SK-N-SH (cell line): Measurements from ENCODE around the gene CAST. TPM values are rescaled to one million over a fixed set of nuclear protein-coding genes. Genes with fewer than 3 reads are reported as not detected.
A peak's percentile ranks its signal among the peaks of the same experiment; 100 is the strongest.

Experiments used
- CTCF ChIA-PET: fragments of 300-600, 350-600 bp; formaldehyde crosslinking; extraction: SDS; loops from one replicate; lab custom pipeline; 2021; lab: Yijun Ruan, JAX
- POLR2A ChIA-PET: fragments of 350-600 bp; sonication (Branson Sonifier 250); formaldehyde crosslinking; extraction: SDS; loops from one replicate; lab custom pipeline; 2020; ENCODE audit warnings: antibody characterized with exemption, inconsistent platforms; lab: Yijun Ruan, JAX
- DNase-seq: peaks from one replicate; pipeline ENCODE4 v3.0.0; 2012
- H2AFZ ChIP-seq: fragments of 200-600 bp; sonication (generic); 2 replicates; pipeline ENCODE4 v1.8.1; 2016; ENCODE audit warnings: antibody characterized with exemption, mild to moderate bottlenecking, low read depth
- H3F3A ChIP-seq: fragments of 200-600 bp; sonication (generic); replicated peaks from 2 replicates; pipeline ENCODE3; 2016; ENCODE audit warnings: antibody characterized with exemption, mild to moderate bottlenecking; ENCODE audit not compliant: insufficient read depth
- H3K27ac ChIP-seq, 2 experiments: fragments of 200-500 bp in 1 of 2; fragments of 200-600 bp in 1 of 2; sonication (Bioruptor generic) in 1 of 2; sonication (generic), shearing (Covaris generic) in 1 of 2; 2 replicates each; pipeline versions ENCODE4 v1.5.1 to v1.6.1; 2014 to 2016; ENCODE audit warnings: low read depth in 2 of 2, inconsistent platforms in 1 of 2, low read length in 1 of 2, mild to moderate bottlenecking in 1 of 2, mixed read lengths in 1 of 2
- H3K27me3 ChIP-seq: fragments of 200-600 bp; sonication (generic), shearing (Covaris generic); 2 replicates; pipeline ENCODE4 v1.6.1; 2016; ENCODE audit warnings: mixed run types; ENCODE audit not compliant: insufficient read depth
- H3K36me3 ChIP-seq, 2 experiments: fragments of 200-500 bp in 1 of 2; fragments of 200-600 bp in 1 of 2; sonication (Bioruptor generic) in 1 of 2; sonication (generic) in 1 of 2; replicated peaks in 1 of 2; 2 replicates each; pipeline versions ENCODE3 to v1.5.1; 2014 to 2016; ENCODE audit warnings: low read length in 1 of 2, mild to moderate bottlenecking in 1 of 2; ENCODE audit not compliant: insufficient read depth in 2 of 2, control insufficient read depth in 1 of 2
- H3K4me1 ChIP-seq, 2 experiments: fragments of 200-500 bp in 1 of 2; fragments of 200-600 bp in 1 of 2; sonication (Bioruptor generic) in 1 of 2; sonication (generic), shearing (Covaris generic) in 1 of 2; 2 replicates each; pipeline versions ENCODE4 v1.5.1 to v1.6.1; 2014 to 2016; ENCODE audit warnings: low read depth in 1 of 2, low read length in 1 of 2, mixed run types in 1 of 2; ENCODE audit not compliant: insufficient read depth in 2 of 2, control insufficient read depth in 1 of 2
- H3K4me2 ChIP-seq: fragments of 200-600 bp; sonication (generic), shearing (Covaris generic); 2 replicates; pipeline ENCODE4 v1.6.1; 2017; ENCODE audit warnings: mixed run types
- H3K4me3 ChIP-seq, 2 experiments: fragments of 200-500 bp in 1 of 2; fragments of 200-600 bp in 1 of 2; sonication (Bioruptor generic) in 1 of 2; sonication (generic), shearing (Covaris generic) in 1 of 2; 2 replicates each; pipeline versions ENCODE4 v1.5.1 to v1.8.1; 2014 to 2016; ENCODE audit warnings: low read depth in 2 of 2, inconsistent platforms in 1 of 2, low read length in 1 of 2, mild to moderate bottlenecking in 1 of 2, mixed read lengths in 1 of 2, moderate library complexity in 1 of 2
- H3K79me2 ChIP-seq: fragments of 200-600 bp; sonication (generic); 2 replicates; pipeline ENCODE4 v1.8.1; 2017; ENCODE audit warnings: mild to moderate bottlenecking; ENCODE audit not compliant: insufficient read depth
- H3K9ac ChIP-seq: fragments of 200-600 bp; sonication (generic); 2 replicates; pipeline ENCODE4 v1.6.1; 2017; ENCODE audit warnings: mixed run types
- H3K9me2 ChIP-seq: fragments of 200-600 bp; sonication (generic); 2 replicates; pipeline ENCODE4 v1.6.1; 2017; ENCODE audit warnings: mixed run types
- H3K9me3 ChIP-seq: fragments of 200-600 bp; sonication (generic); 2 replicates; pipeline ENCODE4 v1.6.1; 2017; ENCODE audit warnings: mixed run types, mild to moderate bottlenecking, moderate library complexity
- H4K20me1 ChIP-seq: fragments of 200-600 bp; sonication (generic); 2 replicates; pipeline ENCODE4 v1.6.1; 2017; ENCODE audit warnings: mild to moderate bottlenecking, mixed run types; ENCODE audit not compliant: insufficient read depth
- CHD2 ChIP-seq: fragments of 150-350 bp; IDR thresholded peaks from 2 replicates; pipeline ENCODE4 v1.6.1; 2018; ENCODE audit warnings: low read length; ENCODE audit not compliant: partially characterized antibody
- CTCF ChIP-seq: fragments of 200-600 bp; sonication (generic); IDR thresholded peaks from 2 replicates; pipeline ENCODE4 v1.6.1; 2017; ENCODE audit warnings: antibody characterized with exemption, mild to moderate bottlenecking, moderate library complexity
- JUND ChIP-seq: IDR thresholded peaks from 2 replicates; pipeline ENCODE4 v1.4.0; 2012
- MAX ChIP-seq: IDR thresholded peaks from 2 replicates; pipeline ENCODE4 v1.4.0; 2012; ENCODE audit warnings: low read depth
- MEF2A ChIP-seq: IDR thresholded peaks from 2 replicates; pipeline ENCODE4 v1.4.0; 2012; ENCODE audit warnings: low read depth, borderline replicate concordance
- MXI1 ChIP-seq: IDR thresholded peaks from 2 replicates; pipeline ENCODE4 v1.6.1; 2012; ENCODE audit warnings: mild to moderate bottlenecking, low read depth, low read length, improper control_type of control experiment
- PBX3 ChIP-seq: IDR thresholded peaks from 2 replicates; pipeline ENCODE4; 2012
- POLR2AphosphoS5 ChIP-seq: IDR thresholded peaks from 2 replicates; pipeline ENCODE4 v1.6.1; 2012; ENCODE audit warnings: low read depth, low read length
- RAD21 ChIP-seq: IDR thresholded peaks from 2 replicates; pipeline ENCODE4 v1.6.1; 2012; ENCODE audit warnings: mild to moderate bottlenecking, low read length
- RCOR1 ChIP-seq: fragments of 150-350 bp; IDR thresholded peaks from 2 replicates; pipeline ENCODE4 v1.6.1; 2017; ENCODE audit warnings: antibody characterized with exemption, low read length
- RFX5 ChIP-seq: IDR thresholded peaks from 2 replicates; pipeline ENCODE4 v1.6.1; 2012; ENCODE audit warnings: mild to moderate bottlenecking, improper control_type of control experiment, low read length
- SIN3A ChIP-seq: IDR thresholded peaks from 2 replicates; pipeline ENCODE4 v1.6.1; 2012; ENCODE audit warnings: low read depth, mild to moderate bottlenecking, low read length, moderate library complexity, borderline replicate concordance
- SMC3 ChIP-seq: IDR thresholded peaks from 2 replicates; pipeline ENCODE4 v1.6.1; 2012; ENCODE audit warnings: low read depth, low read length, improper control_type of control experiment
- TAF1 ChIP-seq: IDR thresholded peaks from 2 replicates; pipeline ENCODE4 v1.6.1; 2012; ENCODE audit warnings: low read depth, mild to moderate bottlenecking, low read length, moderate library complexity, borderline replicate concordance
- WGBS: methylation state at CpG from one replicate; pipeline ENCODE4 v1.1.6; 2017; ENCODE audit warnings: low lambda C conversion rate; 5-methylcytosine and 5-hydroxymethylcytosine counted together
- polyA plus RNA-seq, 3 experiments: library from polyadenylated mRNA; depleted of rRNA; stranded (reverse); fragments of >200 nt; gene quantifications; 2 replicates each; pipeline ENCODE4 v1.2.3, GENCODE V29; 2012

CAST gene
- polyA plus RNA-seq, 1 of the 3 experiments (the other 2 are of a cell fraction): 82.9 TPM

GRCh38 chr5:96683810-96684209 lies 21.6 kb downstream of the CAST start:
- CTCF ChIA-PET: interaction anchor here (1.8 to 2.3 kb wide), 3 partner anchors 69 to 479 kb away, joined by 4 to 13 read pairs (median 4); no protein-coding TSS in a partner anchor
- Histone ChIP-seq H3K4me3 (no peak overlapping the region), H3K79me2 (peaks cover 63% of the 10 kb centered on the region), H3K27me3 (no peaks in the 10 kb centered on the region), H2AFZ (no peak overlapping the region), H3K36me3 (peaks cover 6 to 38% of the 10 kb centered on the region in 2 experiments), H3K27ac (no peak overlapping the region), H3F3A (peaks cover 18% of the 10 kb centered on the region), H3K9me2 (no peaks in the 10 kb centered on the region), H3K4me2 (no peak overlapping the region), H4K20me1 (peaks cover 11% of the 10 kb centered on the region), H3K4me1 (no peaks in the 10 kb centered on the region), H3K9ac (no peak overlapping the region), H3K9me3 (no peaks in the 10 kb centered on the region)
- DNase-seq: no peak
- no peak for TF ChIP-seq MAX
- POLR2A ChIA-PET: interaction anchor here (0.6 kb wide), 1 partner anchor 42 kb away, joined by 3 read pairs; no protein-coding TSS in a partner anchor

GRCh38 chr5:96687080-96687479 lies 24.9 kb downstream of the CAST start:
- 94% methylated on average over 5 of the region's 5 CpGs for WGBS
- POLR2A ChIA-PET: no interaction called here

GRCh38 chr5:96687812-96688453 lies 25.8 kb downstream of the CAST start:
- Histone ChIP-seq H3K4me1 (peaks cover 3 to 15% of the 10 kb centered on the region in 2 experiments; a peak in 3 of 4 replicates), H3K27ac (no peak overlapping the region), H3K79me2 (peaks cover 57% of the 10 kb centered on the region), H3K27me3 (no peaks in the 10 kb centered on the region), H3K9me3 (no peaks in the 10 kb centered on the region), H3K9me2 (no peaks in the 10 kb centered on the region), H3F3A (peaks cover 12% of the 10 kb centered on the region), H4K20me1 (peaks cover 9% of the 10 kb centered on the region), H3K4me2 (peak overlapping the region; percentile 66), H3K36me3 (peaks cover 6 to 30% of the 10 kb centered on the region in 2 experiments), H3K9ac (peak overlapping the region; percentile 32; the same call in 1 of the 2 replicates), H3K4me3 (peak overlapping the region in 1 of 2 experiments; percentile 40; a peak in 2 of 4 replicates), H2AFZ (peak overlapping the region; percentile 58; the same call in 1 of the 2 replicates)
- DNase-seq: peak; percentile 68
- ChIA-PET CTCF (interaction anchor here (0.6 to 4.3 kb wide), 38 partner anchors 9 to 490 kb away, joined by 3 to 89 read pairs (median 4); partner anchors contain the start of gene CAST), POLR2A (no interaction called here)
- WGBS: 49% methylated on average over 5 of the region's 5 CpGs
- peak; percentile 40; the same call in 1 of the 2 replicates for TF ChIP-seq RFX5
- peak; percentile 89 for TF ChIP-seq RAD21
- peak; percentile 81 for TF ChIP-seq SMC3
- TF ChIP-seq CTCF: peak; percentile 80
- TF ChIP-seq TAF1: no peak
- TF ChIP-seq MEF2A: no peak

More at GRCh38 chr5:96687080-96687479, 24.9 kb downstream of the CAST start:
- peaks cover under 1 to 14% of the 10 kb centered on the region in 2 experiments; a peak in 3 of 4 replicates for H3K4me1 ChIP-seq
- peaks cover 6 to 38% of the 10 kb centered on the region in 2 experiments for H3K36me3 ChIP-seq
- no peaks in the 10 kb centered on the region for H3K9me2 ChIP-seq
- DNase-seq: no peak
- H3K9ac ChIP-seq: no peak overlapping the region
- no peak overlapping the region; the same call in 1 of the 2 replicates for H3K4me2 ChIP-seq
- no peaks in the 10 kb centered on the region for H3K27me3 ChIP-seq
- CTCF ChIA-PET: interaction anchor here (0.6 to 4.3 kb wide), 34 partner anchors 9 to 491 kb away, joined by 3 to 89 read pairs (median 4); partner anchors contain the start of gene CAST
- peaks cover 62% of the 10 kb centered on the region for H3K79me2 ChIP-seq
- H3F3A ChIP-seq: peaks cover 12% of the 10 kb centered on the region
- H2AFZ ChIP-seq: no peak overlapping the region
- no peak overlapping the region for H3K4me3 ChIP-seq
- TF ChIP-seq POLR2AphosphoS5: no peak
- no peak for TF ChIP-seq RCOR1
- no peak for TF ChIP-seq CHD2
- TF ChIP-seq SMC3: no peak
- TF ChIP-seq SIN3A: no peak
- no peak for TF ChIP-seq JUND
- TF ChIP-seq PBX3: no peak
- no peak for TF ChIP-seq MXI1
- TF ChIP-seq, all 33 proteins: peak for 0
- H3K9me3 ChIP-seq: no peaks in the 10 kb centered on the region
- no peak overlapping the region for H3K27ac ChIP-seq
- H4K20me1 ChIP-seq: peaks cover 14% of the 10 kb centered on the region
